Measurements from ENCODE around the gene ZCCHC9.

DNA sequence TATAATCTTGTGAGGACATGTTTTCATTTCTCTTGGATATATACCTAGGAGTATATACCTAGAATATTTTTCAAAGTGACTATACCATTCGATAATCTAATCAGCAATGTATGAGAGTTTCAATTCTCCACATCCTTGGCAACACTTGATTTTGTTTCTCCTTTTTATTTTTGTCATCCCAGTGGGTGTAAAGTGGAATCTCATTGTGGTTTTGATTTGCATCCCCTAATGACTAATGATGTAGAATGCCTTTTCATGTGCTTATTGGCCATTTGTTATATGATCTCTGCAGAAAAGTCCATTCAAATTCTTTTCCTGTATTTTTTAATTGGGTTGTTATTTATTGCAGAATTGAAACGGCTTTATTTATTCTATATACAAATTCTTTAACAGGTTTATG lies 15.2 kb downstream of the ZCCHC9 start:
- TF ChIP-seq CTCF (IDR thresholded peaks at IDR 0.05) (no peak), POLR2A (IDR thresholded peaks at IDR 0.05) (no peak)

Measured in testis (tissue), 2 donors.